Activated CD8-positive, alpha-beta memory T cell treated with anti-CD3 and anti-CD28 coated beads, Interleukin-2, amount 50 U/mL, for 4 hours (primary cell): ENCODE data around the gene IGF1R.

Source experiments
- DNase-seq: peaks from one replicate; pipeline ENCODE4 v3.0.0-alpha.2; 2020

Gene IGF1R

DNA sequence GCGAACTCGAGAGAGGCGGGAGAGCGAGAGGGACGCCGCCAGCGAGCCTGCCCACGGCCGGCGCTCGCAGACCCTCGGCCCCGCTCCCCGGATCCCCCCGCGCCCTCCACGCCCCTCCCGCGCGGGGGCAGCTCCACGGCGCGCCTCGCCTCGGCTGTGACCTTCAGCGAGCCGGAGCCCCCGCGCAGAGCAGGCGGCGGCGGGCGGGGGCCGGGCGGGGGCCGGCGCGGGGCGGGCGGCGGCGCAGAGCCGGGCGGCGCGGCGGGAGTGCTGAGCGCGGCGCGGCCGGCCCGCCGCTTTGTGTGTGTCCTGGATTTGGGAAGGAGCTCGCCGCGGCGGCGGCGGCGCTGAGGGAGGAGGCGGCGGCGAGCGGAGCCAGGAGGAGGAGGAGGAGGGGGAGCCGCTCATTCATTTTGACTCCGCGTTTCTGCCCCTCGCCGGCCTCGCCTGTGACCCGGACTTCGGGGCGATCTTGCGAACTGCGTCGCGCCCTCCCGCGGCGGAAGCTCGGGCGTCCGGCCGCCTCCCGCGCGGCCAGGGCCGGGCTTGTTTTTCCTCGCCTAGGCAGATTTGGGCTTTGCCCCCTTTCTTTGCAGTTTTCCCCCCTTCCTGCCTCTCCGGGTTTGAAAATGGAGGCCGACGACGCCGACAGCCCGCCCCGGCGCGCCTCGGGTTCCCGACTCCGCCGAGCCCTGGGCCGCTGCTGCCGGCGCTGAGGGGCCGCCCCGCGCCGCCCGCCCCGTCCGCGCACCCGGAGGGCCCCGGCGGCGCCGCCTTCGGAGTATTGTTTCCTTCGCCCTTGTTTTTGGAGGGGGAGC is 524 bp downstream of the IGF1R start:
- DNase-seq: peak; percentile 43

DNA sequence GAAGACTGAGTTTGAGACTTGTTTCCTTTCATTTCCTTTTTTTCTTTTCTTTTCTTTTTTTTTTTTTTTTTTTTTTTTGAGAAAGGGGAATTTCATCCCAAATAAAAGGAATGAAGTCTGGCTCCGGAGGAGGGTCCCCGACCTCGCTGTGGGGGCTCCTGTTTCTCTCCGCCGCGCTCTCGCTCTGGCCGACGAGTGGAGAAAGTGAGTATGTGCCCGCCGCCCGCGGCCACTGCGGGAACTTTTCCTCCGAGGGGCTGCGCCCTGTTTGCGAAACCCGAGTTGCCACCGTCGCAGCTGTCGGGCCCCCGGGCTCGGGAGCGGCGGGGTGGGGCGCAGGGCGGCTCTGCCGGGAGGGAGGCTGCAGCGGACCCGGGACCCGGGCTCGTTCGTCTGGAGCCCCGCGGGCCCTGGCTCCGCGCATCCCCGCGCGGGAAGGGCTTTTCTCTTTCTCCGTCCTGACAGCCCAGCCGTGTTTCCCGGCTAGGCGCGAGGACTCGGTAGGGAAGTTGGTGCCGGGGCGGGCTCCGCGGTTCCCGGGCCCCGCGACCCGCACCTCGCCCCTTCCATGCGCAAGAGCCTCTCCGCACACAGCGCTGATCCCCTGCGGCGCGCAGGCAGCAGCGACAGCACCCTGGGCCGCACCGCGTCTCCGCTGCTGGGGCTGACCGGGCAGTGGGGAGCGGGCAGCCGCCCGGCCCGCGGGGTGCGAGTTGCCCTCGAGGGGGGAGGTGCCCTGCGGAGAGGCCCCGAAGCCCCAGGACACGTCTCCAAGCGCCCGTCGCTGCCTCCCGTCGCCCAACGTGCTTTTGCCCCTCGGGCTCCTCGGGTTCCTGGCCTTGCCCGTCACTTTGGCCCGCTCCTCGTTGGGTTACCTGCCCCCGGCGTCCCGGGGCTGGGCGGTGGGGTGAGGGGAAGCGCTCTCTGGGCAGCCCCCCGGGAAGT is 1.4 kb downstream of the IGF1R start:
- DNase-seq: peak; percentile 64

DNA sequence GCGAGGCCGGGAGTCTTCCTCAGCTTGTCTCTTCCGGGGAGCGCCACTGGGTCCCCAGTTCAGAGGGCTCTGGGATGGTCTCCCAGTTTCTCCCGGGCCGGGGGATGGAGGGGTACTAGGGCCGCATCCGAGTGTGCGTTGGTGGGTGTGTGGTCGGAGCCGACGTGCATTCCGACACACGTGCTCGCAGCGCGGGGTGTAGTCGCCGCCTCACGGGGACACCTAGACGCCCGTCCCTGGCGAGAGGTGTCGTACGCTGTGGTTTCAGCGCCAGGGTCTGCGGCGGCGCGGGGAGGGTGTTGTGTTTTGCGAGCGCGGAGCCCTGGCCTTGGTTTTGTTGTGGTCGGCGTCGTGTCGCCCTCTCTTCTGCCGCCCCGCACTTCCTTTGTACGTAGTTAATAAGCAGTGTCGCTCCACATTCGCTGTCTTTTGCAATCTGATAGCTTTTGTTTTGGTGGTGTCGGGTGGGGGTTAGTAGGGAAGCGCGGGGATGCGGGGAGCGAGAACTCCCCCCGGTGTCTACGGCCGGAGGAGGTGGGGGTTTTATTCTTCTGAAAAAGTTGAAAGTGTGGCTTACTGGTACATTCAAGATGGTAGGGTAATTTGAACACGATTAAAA is 2.2 kb downstream of the IGF1R start:
- peak; percentile 43 for DNase-seq

DNA sequence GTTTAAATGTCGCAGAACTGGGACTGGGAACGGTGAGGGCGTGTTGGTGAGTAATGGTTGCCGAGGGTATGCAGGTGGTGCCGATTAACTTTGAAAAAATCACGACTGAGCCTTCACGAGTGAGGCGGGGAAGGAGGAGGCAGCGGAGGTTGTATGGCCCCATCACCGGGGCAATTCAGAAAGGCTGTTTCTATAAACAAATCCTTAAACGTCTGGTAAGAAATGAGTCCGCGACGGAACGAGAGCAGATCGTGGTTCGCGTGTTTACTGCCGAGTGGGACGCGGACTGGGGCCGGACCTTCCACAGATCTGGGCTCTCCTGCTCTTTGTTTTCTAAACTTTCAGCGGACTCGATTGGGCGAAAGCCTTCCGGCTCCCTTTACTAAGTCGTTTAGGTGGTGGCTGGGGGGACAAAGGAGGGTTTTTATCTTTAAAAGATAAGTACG is 2.7 kb downstream of the IGF1R start:
- peak; percentile 41 for DNase-seq

DNA sequence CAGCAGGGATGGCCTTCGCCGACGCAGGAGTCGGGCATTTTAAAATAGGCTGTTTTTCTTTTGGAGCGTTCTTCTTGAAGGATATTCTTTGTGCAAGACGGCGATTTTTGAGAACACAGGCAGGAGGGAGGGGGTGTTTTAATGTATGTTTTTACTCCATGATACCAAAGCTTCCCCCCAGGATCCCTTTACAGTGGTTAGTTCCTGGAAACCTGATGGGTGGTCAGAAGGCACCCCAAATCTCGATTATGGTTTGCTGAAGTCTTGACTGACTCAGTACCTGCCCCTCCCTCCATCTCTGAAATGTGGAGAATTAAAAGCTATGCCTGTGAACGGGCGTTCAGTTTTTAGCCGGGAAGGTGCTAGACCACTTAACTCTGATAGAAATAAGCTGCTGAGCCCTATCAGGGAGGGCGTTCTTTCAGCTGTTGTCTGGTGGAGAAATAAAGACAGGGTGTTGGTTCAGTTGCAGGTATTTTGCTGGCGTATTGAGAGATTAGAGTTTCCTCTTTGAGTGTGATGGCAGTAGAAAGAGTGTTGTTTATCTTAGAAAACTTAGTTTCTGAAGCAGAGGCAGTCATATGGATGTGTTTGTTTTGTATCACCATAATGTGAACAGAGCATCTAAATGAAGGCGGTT is 3.4 kb downstream of the IGF1R start:
- DNase-seq: no peak

DNA sequence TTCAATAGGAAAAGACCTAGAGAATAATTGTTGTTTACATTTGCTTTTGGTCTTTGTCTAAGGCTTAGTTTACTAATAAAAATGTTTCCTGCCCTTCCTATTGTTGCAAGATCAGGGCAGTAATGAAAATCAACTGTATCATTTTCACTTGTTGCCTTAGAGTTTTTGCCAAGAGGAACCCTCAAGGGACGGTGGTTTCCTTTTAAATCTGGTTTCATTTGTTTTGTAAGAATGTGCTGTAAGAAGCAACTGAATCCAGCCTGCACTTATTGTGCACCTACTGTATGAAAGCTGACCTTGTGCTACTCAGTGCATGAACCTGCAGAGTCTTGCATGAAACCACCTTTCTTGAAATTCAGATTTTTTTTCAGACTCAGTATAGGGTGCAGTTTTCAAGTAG is 5.3 kb downstream of the IGF1R start:
- no peak for DNase-seq

DNA sequence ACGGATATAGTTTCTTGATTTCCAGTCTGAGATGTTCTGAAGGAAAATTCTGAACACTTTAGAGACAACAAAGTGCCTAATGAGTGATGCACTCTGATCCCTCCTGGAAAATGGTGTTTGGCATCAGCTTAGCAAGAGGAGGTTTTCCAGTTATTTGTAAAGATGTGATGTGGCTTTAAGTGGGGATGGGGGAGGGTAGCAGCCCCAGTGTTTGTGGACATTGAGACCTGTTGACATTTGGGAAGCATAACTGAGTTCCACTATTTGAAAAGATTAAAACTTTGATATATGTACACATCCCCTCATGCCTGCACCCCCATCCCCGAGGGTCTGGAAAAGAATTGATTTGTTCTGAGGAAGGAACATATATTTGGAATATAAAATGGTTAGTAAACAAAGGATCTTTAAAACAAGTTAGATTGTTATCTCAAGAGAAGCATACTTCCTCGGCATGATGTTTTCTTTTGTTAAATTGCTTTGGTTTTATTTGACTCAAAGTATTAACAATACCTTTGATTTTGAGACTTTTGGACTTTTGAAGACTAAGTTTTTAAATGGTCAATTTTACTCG is 6.5 kb downstream of the IGF1R start:
- DNase-seq: no peak

DNA sequence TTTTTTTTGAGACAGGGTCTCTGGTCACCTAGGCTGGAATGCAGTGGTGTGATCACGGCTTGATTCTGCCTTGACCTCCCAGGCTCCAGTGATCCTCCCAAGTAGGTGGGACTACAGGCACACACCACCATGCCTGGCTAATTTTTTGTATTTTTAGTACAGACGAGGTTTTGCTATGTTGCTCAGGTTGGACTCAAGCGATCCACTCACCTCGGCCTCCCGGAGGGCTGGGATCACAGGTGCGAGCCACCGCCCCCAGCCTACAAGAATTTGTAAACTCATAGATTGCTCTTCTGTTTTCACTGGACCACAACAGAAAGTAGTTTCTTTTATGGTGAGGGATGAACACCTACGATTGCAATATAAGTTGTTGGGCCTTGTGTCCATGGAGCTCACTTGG is 7.4 kb downstream of the IGF1R start:
- DNase-seq: no peak

DNA sequence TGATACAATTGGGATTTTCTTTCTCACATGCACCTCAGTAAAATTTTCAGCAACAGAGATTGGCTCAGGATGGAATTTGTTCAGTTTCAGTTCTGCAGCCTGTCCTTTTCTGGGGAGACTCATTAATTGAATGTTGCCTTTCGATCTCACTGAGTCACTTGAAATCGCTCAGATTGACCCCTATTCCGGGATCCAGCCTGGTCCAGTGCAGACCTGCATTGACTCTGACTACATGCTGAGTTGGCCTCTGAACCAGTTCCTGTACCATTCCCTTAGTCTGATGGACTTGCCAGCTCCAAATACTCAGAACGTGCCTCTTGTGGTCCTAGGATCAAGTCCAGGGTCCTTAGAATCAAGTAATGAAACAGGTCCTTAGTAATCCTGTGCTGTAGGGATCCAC is 9.4 kb downstream of the IGF1R start:
- no peak for DNase-seq

DNA sequence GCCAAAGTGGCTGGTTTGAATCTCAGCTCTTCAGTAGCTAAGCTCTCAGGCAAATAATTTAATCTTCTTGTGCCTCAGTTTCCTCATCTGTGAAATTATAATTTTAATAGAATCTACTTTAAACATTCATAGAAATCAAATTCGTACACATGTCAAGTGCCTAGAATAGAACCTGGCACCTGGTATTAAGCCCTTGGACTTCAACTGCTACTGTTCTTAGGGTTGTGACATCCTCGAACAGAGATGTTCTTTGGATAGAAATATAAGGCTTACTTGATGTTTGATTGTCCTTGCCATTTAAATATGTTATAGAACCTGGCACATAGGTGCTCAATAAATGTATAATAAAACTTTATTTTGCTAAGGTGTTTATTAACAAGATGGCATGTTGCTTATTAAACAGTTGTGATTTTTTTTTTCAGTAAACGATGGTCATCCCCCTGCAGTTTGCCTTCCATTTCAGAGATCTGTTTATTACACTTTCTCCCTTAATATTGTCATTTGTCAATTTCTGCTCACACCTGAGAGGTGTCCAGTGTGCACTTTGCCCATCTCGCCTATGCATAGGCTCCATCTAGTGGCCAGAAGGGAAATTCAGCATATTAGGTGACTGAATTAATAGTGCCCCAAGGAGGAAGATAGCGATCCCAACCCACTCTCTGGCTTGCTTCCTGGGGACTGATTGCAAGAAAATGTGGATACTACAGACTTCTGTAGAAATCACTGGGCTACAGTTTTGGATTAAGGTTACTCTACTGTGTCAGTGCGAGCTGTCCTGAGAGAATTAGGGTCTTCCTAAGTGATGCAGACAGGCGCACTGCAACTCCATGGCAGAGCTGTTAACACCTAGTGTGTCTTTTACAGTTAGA is 10.7 kb downstream of the IGF1R start:
- no peak for DNase-seq

DNA sequence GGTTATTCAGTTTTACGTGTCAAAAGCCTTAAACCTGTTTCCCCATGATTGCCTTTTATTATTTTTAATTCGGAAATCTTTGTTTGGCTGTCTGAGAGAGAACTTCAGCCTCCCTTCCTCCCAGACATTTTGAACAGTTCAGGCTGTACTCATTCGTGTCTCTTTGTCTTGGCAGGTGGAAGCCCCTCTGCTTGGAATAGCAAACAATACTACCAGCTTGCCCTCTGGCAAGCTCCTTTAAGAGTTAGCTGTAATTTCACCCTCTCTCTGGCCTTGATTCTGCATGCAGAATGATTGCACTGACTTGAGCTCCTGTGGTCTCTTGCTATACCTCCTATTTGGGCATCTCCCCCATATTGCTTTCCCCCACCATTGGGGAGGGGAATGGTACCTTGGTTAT is 11.7 kb downstream of the IGF1R start:
- DNase-seq: no peak

DNA sequence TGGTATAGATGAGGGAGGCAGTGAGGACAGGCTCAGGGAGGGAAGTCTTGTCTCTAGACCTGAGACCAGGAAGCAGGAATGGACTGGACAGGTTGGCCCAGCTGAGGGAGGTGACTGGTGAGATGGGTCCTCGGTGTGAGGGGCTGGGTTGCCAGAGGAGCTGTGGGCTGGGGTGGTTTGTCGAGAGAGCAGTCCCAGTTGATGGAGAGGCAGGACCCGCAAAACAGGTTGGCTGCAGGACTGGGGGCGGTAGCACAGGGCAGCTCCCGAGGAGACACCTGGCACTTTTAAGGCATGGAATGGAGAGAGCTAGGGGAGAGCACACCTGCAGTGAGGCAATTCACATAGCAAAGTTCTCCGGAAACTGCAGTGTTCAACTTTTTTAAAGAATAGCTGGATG is 14.7 kb downstream of the IGF1R start:
- no peak for DNase-seq

DNA sequence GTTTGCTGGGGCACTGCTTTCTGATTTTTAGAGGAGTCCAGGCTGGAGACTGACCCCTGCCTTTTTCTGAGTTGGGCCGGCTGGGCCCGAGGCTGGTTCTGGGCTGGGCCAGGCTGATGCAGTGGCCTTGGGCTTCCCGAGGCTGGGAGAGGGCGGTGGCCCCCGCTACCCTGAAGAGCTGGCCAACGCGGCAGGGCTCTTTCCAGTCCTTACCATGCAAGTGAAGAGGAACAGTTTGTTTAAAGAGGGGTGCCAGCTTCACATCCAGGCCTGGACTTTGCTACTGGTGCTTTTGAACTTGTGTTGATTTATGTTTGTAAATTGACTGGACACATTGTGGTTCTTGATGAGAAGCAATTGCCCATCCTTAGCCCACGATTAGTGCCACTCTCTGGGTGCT is 15.3 kb downstream of the IGF1R start:
- no peak for DNase-seq

DNA sequence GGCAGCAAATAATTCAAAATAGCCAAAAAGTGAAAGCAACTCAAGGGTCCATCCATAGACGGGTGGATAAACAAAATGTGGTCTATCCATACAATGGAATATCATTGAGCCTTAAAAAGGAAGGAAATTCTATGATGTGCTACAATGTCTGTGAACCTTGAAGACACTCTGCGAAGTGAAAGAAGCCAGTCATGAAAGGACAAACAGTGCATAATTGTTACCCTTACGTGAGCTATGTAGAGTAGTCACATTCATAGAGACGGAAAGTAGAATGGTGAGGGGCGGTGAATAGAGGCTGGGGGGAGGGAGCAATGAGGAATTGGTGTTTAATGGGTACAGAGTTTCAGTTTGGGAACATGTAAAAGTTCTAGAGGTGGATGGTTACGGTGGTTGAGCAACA is 18.1 kb downstream of the IGF1R start:
- no peak for DNase-seq

DNA sequence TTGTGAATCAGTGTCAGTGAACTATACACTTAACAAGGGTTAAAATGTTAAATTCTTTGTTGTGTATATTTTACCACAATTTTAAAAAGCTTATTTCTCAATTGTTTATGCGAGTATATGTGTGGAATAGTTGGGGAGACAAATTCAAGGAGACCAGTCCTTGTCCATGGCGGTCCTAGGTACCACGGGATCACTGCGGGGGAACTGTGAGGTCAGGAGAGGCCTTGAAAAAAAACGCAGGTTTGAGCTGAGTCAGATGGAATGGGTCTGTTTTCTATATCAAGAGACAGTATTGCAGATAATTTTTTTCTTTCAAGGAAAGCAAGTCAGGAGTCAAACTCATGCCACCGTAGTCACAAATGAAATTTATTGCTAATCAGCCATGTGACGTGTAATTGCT is 18.5 kb downstream of the IGF1R start:
- DNase-seq: no peak

DNA sequence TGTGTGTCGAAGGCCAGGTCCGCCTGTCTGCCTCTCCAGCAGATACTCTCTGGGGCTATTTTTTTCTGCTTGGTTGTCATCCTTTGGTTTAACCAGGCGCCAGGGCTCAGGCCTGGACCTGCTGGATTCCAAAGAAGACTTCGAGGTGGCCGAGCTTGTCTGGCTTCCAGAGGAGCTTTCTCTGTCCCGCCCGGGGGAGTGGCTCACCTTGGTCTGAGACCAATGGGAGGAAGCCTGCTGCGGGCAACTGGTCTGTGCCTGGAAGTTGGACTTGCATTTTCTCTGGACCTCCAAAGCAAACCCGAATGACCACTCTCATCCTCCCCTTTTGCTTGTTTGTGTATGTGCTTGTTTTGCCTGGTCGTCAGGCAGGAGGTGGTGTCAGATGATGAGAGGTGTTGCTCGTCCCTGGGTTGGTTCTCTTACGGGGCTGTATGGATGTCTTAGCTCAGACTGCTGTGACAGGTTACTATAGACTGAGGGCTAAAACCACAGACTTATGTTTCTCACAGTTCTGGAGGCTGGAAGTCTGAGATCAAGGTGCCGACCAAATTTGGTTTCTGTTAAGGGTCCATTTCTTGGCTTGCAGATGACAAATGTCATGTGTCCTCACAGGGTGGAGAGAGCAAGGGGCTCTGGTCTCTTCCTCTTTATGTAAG is 19.3 kb downstream of the IGF1R start:
- no peak for DNase-seq

DNA sequence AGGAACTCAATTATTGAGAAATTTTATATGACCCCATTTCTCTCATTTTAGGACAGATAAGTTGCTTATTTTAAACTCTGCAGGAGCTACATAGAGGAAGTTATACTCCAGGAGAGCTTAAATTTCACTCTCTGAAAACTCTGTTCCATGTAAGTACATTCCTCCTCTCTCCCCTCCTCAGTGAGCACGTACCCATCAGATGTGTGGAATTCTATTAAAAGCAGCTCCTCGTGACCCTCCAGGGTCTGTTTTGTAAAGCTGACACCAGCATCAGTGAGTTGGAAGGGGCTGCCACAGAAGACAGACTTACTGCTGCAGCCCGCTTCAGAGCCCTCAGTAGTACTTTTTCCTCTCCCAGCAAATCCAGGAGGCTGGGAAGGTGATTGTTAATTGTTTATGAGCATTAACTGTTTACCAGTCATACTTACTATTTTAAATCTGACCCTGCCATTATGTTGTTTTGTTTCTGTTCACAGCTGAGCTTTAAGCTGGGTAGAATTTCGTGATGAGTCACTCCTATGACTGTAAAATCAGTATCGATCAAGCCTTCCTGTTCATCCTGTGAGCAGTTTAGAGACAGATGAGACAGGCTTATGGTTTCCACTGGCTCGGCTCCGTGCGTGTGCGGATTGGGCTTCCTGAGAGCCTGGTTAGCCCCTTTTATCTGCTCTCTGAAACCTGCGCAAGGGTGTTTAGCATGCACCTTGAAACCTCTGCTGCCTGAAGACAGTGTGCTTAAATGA is 20.4 kb downstream of the IGF1R start:
- DNase-seq: no peak

DNA sequence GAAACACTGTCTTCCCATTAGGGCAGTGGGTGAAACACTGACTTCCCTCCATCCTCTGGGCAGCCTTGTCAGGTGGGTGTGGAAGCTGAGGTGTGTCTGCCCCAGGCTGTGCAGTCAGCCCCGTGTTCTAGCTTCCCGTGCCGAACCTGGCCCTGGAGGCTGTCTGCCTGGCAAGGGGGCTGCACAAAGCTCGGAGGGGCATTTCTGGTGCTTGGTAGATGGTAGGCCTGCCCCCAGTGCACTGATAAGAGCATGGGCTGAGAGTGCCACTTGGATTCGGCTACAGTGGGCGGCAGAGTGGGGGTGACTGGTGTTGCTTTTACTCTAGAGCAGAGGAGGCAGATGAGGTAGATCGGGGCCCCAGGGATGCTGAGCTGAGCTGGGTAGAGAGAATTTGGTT is 21.3 kb downstream of the IGF1R start:
- no peak for DNase-seq

DNA sequence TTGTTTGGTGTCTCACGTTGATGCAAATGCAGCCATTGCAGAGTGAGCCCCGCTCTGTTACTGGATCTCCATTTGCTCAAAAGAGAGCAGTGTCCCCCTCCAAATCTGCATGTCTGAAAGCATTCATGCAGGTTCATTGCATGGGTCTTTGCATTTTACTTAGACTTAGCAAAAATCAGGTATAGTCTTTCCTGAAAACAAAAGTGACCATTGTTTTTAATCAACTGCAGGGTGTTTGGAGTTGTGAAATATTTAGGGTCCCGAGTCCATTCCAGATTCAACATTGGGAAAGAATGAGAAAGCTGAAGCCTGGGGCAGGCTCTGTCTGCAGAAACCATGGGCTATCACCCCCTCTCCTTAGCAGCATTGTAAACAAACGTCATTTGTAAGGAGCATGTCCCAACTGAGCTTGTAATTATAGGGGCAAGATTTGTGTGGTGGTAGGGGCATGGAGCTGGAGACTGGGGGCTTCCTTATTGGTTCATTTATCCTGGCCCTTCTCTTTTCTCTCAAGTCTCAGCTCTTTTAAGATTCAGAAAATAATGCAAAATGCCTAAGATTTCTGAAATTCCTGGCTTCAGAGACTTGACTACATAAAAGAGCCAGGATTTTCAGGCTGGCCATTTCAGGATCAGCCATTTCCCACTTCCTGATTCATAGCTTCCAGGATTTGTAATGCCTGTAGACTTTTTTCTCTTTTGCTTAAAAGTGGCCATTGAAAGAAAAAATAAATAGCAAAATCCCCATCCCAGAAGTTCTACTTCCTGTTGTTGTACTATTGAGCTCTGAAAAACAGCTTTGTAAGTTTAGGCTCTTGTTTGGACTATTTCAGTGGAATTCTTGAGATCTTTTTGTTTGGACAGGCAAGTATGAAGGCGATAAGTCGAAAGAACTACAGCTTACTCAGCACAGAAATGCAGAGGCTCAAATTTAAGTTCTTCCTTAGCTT is 23.0 kb downstream of the IGF1R start:
- no peak for DNase-seq
